Fibroblast of lung (primary cell): ENCODE measurements around the gene UIMC1. TPM values are rescaled to one million over a fixed set of nuclear protein-coding genes. Genes with fewer than 3 reads are reported as not detected.
"Not testable (repeated sequence)": the region's sequence is repeated elsewhere in the genome, so short reads cannot be mapped to it uniquely, and the experiment has no call there.

Experiments used
- DNase-seq, 2 donors: peaks; one replicate each; pipeline versions ENCODE4 v3.0.0 to v3.0.0-alpha.2; 2010; ENCODE audit warnings: low read depth in 2 of 2
- H2AFZ ChIP-seq: 2 replicates; pipeline ENCODE4 v1.5.1; 2012; ENCODE audit warnings: low read length, control low read depth, inconsistent platforms
- H3K27ac ChIP-seq: 2 replicates; pipeline ENCODE4 v1.5.1; 2011; ENCODE audit warnings: low read length, control low read depth; ENCODE audit not compliant: insufficient read depth
- H3K27me3 ChIP-seq: 2 replicates; pipeline ENCODE4 v1.5.1; 2011; ENCODE audit warnings: mild to moderate bottlenecking, low read length; ENCODE audit not compliant: control insufficient read depth, insufficient read depth
- H3K36me3 ChIP-seq: 2 replicates; pipeline ENCODE4 v1.5.1; 2011; ENCODE audit warnings: low read length; ENCODE audit not compliant: control insufficient read depth, insufficient read depth
- H3K4me1 ChIP-seq: 2 replicates; pipeline ENCODE4 v1.5.1; 2011; ENCODE audit warnings: low read length; ENCODE audit not compliant: control insufficient read depth, insufficient read depth; ENCODE audit errors: extremely low read depth
- H3K4me2 ChIP-seq: 2 replicates; pipeline ENCODE4 v1.5.1; 2011; ENCODE audit warnings: low read length, control low read depth; ENCODE audit not compliant: insufficient read depth; ENCODE audit errors: extremely low read depth
- H3K4me3 ChIP-seq, 4 experiments: fragments of 200-600 bp in 1 of 4; sonication (generic) in 1 of 4; replicated peaks in 1 of 4; 2 replicates each; pipeline ENCODE4 v1.5.1; 2011 to 2016; ENCODE audit warnings: low read length in 4 of 4, low read depth in 3 of 4, mild to moderate bottlenecking in 3 of 4, control low read depth in 2 of 4, inconsistent platforms in 1 of 4, mixed read lengths in 1 of 4; ENCODE audit not compliant: insufficient read depth in 1 of 4; ENCODE audit errors: control extremely low read depth in 1 of 4
- H3K79me2 ChIP-seq: 2 replicates; pipeline ENCODE4 v1.5.1; 2012; ENCODE audit warnings: mild to moderate bottlenecking, low read length, inconsistent platforms; ENCODE audit not compliant: control insufficient read depth, insufficient read depth
- H3K9ac ChIP-seq: 2 replicates; pipeline ENCODE4 v1.5.1; 2011; ENCODE audit warnings: mild to moderate bottlenecking, low read length, control low read depth; ENCODE audit not compliant: insufficient read depth
- H3K9me3 ChIP-seq: 2 replicates; pipeline ENCODE4 v1.5.1; 2012; ENCODE audit warnings: low read depth, low read length; ENCODE audit not compliant: control insufficient read depth, insufficient read depth
- H4K20me1 ChIP-seq: 2 replicates; pipeline ENCODE4 v1.5.1; 2011; ENCODE audit warnings: low read length; ENCODE audit not compliant: control insufficient read depth, insufficient read depth; ENCODE audit errors: extremely low read depth
- EZH2 ChIP-seq: IDR thresholded peaks from 2 replicates; pipeline ENCODE4 v1.5.1; 2012; ENCODE audit warnings: low read length, control low read depth, mild to moderate bottlenecking; ENCODE audit errors: missing control alignments
- polyA minus RNA-seq: library from RNA; depleted of rRNA, polyadenylated mRNA; stranded (reverse); fragments of >200 nt; gene quantifications from 2 replicates; pipeline ENCODE4 v1.2.3, GENCODE V29; 2011; ENCODE audit warnings: low replicate concordance
- polyA plus RNA-seq, 2 donors: library from polyadenylated mRNA; depleted of rRNA in 1 of 2; stranded (reverse) in 1 of 2; unstranded in 1 of 2; fragments of >200 nt; gene quantifications; 2 replicates each; pipeline ENCODE4 v1.2.1, GENCODE V29; 2011 to 2012; ENCODE audit warnings: missing spikeins in 1 of 2
- total RNA-seq: library from RNA; depleted of rRNA; stranded (reverse); fragments of >200 nt; gene quantifications from 2 replicates; pipeline ENCODE4 v1.2.1, GENCODE V29; 2014
- TF ChIP-seq, protein P1 (sequence below), 2 donors: IDR thresholded peaks in 1 of 2; conservative IDR thresholded peaks in 1 of 2; 1 replicate in 1 of 2; 2 replicates in 1 of 2; pipeline ENCODE4 v1.5.1; 2011 to 2012; ENCODE audit warnings: low read length in 2 of 2, control low read depth in 1 of 2, inconsistent platforms in 1 of 2, low read depth in 1 of 2, mild to moderate bottlenecking in 1 of 2

UIMC1 gene
- total RNA-seq, result 36.2 and 36.7 TPM in 2 replicates
- polyA plus RNA-seq, result 19.4 and 22.4 TPM in 2 replicates
- polyA plus RNA-seq (2012), result 15.7 and 18.5 TPM in 2 replicates
- 6.6 and 6.7 TPM in 2 replicates for polyA minus RNA-seq

DNA sequence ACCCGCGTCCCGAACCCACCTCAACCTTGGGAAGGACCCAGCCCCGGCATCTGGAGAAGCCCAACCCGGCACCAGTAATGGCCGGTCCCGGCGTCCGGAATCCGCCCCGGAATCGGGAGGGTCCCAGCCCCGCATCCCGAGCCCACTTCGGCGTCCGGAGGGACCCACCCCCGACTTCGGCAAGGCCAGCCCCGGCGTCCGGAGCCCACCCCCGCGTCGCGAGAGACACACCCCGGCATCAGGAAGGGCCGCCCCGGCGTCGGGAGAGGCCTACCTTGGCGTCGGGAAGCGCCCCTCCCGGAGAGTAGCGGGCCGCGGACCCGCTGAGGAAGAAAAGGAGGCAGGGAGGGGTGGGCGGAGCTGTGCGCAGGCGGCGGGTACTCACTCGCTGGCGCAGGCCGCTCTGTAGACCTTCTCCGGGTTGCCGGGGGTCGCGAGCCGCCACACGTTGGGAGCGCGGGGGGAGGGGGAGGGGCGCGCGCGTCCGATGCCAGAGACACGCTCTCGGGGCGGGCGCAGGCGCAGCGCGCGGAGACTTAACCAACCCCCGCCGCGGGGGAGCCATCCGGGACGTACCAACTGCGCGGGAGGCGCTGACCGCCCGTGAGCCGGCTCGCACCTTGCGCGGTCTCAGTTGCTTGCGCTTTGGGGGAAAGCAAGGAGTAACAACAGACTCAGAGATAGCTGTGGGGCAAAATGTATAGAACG, at the start of gene UIMC1:
TSS of gene UIMC1 (minus strand) at position 515 of the 708 bp plus-strand sequence. CDS start 24,164 bp downstream, outside the sequence.
- Histone ChIP-seq H2AFZ (peak within 1 kb of the TSS; percentile 92), H3K27me3 (no peaks in the 10 kb centered on the region), H3K9me3 (no peaks in the 10 kb centered on the region), H3K36me3 (no peaks in the 10 kb centered on the region), H3K79me2 (peaks cover 47% of the 10 kb centered on the region), H3K4me1 (peaks cover 2% of the 10 kb centered on the region), H3K9ac (peak within 1 kb of the TSS; percentile 97), H3K4me3 (peak within 1 kb of the TSS; percentile 86 to 95 (median 90)), H4K20me1 (peaks cover 5% of the 10 kb centered on the region), H3K27ac (peak within 1 kb of the TSS; percentile 91), H3K4me2 (peak within 1 kb of the TSS; percentile 99)
- TF ChIP-seq EZH2, result no peak
- TF ChIP-seq, protein P1, sequence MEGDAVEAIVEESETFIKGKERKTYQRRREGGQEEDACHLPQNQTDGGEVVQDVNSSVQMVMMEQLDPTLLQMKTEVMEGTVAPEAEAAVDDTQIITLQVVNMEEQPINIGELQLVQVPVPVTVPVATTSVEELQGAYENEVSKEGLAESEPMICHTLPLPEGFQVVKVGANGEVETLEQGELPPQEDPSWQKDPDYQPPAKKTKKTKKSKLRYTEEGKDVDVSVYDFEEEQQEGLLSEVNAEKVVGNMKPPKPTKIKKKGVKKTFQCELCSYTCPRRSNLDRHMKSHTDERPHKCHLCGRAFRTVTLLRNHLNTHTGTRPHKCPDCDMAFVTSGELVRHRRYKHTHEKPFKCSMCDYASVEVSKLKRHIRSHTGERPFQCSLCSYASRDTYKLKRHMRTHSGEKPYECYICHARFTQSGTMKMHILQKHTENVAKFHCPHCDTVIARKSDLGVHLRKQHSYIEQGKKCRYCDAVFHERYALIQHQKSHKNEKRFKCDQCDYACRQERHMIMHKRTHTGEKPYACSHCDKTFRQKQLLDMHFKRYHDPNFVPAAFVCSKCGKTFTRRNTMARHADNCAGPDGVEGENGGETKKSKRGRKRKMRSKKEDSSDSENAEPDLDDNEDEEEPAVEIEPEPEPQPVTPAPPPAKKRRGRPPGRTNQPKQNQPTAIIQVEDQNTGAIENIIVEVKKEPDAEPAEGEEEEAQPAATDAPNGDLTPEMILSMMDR (conservative IDR thresholded peaks at IDR 0.05 in 1 of 2, IDR thresholded peaks at IDR 0.05 in 1 of 2; ENCODE audit: low read depth in 1 of 2, low read length in 2 of 2), result no peak
- DNase-seq, result peak; percentile 91

DNA sequence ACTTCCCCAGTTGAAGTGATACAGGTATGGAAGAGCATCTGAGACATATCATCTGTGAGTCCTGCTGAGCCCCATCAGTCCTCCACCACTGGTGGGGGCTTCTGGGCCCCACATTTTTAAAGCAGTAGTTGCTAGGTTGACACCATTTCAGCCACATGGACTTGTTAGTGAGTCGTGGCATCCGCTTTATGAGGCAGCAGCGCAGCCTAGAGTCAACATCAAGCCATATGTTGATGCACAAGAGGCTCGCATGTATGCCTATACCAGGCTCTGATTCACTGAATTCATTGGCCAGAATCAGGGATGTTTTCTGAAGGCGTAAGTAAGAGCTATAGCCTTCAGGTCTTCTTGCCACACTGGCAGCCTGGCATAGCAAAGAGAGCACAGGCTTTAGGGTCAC, 42.7 kb upstream of the UIMC1 start:
- Histone ChIP-seq H3K27me3 (no peaks in the 10 kb centered on the region), H3K4me3 (no peak overlapping the region), H3K36me3 (peaks cover 4% of the 10 kb centered on the region), H3K27ac (no peak overlapping the region), H3K4me2 (no peak overlapping the region), H2AFZ (no peak overlapping the region), H3K9me3 (no peaks in the 10 kb centered on the region), H3K9ac (no peak overlapping the region), H4K20me1 (no peaks in the 10 kb centered on the region), H3K79me2 (no peaks in the 10 kb centered on the region), H3K4me1 (no peaks in the 10 kb centered on the region)
- DNase-seq, result no peak
- no peak for TF ChIP-seq EZH2
- TF ChIP-seq, protein P1 (conservative IDR thresholded peaks at IDR 0.05 in 1 of 2, IDR thresholded peaks at IDR 0.05 in 1 of 2; ENCODE audit: low read depth in 1 of 2, low read length in 2 of 2), result no peak

DNA sequence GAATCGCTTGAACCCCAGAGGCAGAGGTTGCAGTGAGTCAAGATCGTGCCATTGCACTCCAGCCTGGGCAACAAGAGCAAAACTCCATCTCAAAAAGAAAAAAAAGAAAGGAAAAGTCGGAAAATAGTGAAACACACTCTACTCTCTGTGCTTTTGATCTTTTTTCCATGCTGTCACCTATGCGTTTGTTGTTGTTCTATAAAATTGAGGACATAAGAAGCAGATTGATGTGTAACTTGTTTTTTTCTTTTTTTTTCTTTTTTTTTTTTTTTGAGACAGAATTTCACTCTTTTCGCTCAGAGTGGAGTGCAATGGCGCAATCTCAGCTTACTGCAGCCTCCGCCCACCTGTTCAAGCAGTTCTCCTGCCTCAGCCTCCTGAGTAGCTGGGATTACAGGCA, 42.0 kb upstream of the UIMC1 start:
- not testable (repeated sequence) for DNase-seq, H3K79me2 ChIP-seq

More for the DNA sequence above, 42.0 kb upstream of the UIMC1 start:
- not testable (repeated sequence) for H3K27ac ChIP-seq, H3K36me3 ChIP-seq, H3K27me3 ChIP-seq, H3K4me3 ChIP-seq, H4K20me1 ChIP-seq, H2AFZ ChIP-seq, H3K4me1 ChIP-seq, H3K4me2 ChIP-seq, H3K9me3 ChIP-seq, H3K9ac ChIP-seq
